GM21737 (cell line): ENCODE results near the gene GPR32.
"Not testable (repeated sequence)": the region's sequence is repeated elsewhere in the genome, so short reads cannot be mapped to it uniquely, and the experiment has no call there.

ENCODE experiments used
- ATAC-seq: cut with Tn5 transposase; IDR thresholded peaks from one replicate; pipeline ENCODE4 v1.9.1; 2021; ENCODE audit warnings: mild to moderate bottlenecking, moderate library complexity; ENCODE audit not compliant: unreplicated experiment

The GPR32 gene

GRCh38 chr19:50797781-50798658 lies 27.8 kb downstream of the GPR32 start:
- ATAC-seq = no peak

- no peak for ATAC-seq
Observed at GRCh38 chr19:50798659-50799546, 28.6 kb downstream of the GPR32 start.

GRCh38 chr19:50799547-50799851 lies 29.2 kb downstream of the GPR32 start:
- no peak for ATAC-seq

- no peak for ATAC-seq
Observed at GRCh38 chr19:50801107-50801506, 30.8 kb downstream of the GPR32 start.

- ATAC-seq = no peak
Observed at GRCh38 chr19:50803633-50804419, 33.6 kb downstream of the GPR32 start.

- peak; percentile 91 for ATAC-seq
Observed at GRCh38 chr19:50804420-50805272, 34.4 kb downstream of the GPR32 start.

- no peak for ATAC-seq
Observed at GRCh38 chr19:50808856-50809255, 38.6 kb downstream of the GPR32 start.

- not testable (repeated sequence) for ATAC-seq
Observed at GRCh38 chr19:50811622-50812238, 41.5 kb downstream of the GPR32 start.

GRCh38 chr19:50812474-50812873 lies 42.2 kb downstream of the GPR32 start:
- no peak for ATAC-seq

GRCh38 chr19:50814883-50815282 lies 44.6 kb downstream of the GPR32 start:
- no peak for ATAC-seq

- no peak for ATAC-seq
Observed at GRCh38 chr19:50815439-50815838, 45.2 kb downstream of the GPR32 start.

- ATAC-seq = peak; percentile 50
Observed at GRCh38 chr19:50817941-50818858, 47.9 kb downstream of the GPR32 start.

- ATAC-seq = no peak
Observed at GRCh38 chr19:50818859-50819472, 48.7 kb downstream of the GPR32 start.

GRCh38 chr19:50819636-50820035 lies 49.4 kb downstream of the GPR32 start:
- ATAC-seq = no peak

GRCh38 chr19:50820086-50820485 lies 49.8 kb downstream of the GPR32 start:
- ATAC-seq = no peak

GRCh38 chr19:50820549-50821247 lies 50.4 kb downstream of the GPR32 start:
- no peak for ATAC-seq

GRCh38 chr19:50821248-50821612 lies 51.0 kb downstream of the GPR32 start:
- no peak for ATAC-seq
